ENCODE measurements around the gene CCIN.
"Not testable (repeated sequence)": the region's sequence is repeated elsewhere in the genome, so short reads cannot be mapped to it uniquely, and the experiment has no call there.

DNA sequence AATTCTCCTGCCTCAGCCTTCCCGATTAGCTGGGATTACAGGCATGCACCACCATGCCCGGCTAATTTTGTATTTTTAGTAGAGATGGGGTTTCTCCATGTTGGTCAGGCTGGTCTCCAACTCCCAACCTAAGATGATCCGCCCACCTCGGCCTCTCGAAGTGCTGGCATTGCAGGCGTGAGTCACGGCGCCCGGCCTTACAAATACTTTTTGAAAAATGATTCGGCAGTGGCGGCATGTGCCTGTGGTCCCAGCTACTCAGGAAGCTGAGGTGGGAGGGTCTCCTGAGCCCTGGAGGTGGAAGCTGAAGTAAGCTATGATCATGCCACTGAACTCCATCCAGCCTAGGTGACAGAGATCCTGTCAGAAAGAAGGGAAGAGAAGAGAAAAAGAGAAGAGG lies 9.1 kb upstream of the CCIN start:
- TF ChIP-seq, protein P1, sequence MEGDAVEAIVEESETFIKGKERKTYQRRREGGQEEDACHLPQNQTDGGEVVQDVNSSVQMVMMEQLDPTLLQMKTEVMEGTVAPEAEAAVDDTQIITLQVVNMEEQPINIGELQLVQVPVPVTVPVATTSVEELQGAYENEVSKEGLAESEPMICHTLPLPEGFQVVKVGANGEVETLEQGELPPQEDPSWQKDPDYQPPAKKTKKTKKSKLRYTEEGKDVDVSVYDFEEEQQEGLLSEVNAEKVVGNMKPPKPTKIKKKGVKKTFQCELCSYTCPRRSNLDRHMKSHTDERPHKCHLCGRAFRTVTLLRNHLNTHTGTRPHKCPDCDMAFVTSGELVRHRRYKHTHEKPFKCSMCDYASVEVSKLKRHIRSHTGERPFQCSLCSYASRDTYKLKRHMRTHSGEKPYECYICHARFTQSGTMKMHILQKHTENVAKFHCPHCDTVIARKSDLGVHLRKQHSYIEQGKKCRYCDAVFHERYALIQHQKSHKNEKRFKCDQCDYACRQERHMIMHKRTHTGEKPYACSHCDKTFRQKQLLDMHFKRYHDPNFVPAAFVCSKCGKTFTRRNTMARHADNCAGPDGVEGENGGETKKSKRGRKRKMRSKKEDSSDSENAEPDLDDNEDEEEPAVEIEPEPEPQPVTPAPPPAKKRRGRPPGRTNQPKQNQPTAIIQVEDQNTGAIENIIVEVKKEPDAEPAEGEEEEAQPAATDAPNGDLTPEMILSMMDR (IDR thresholded peaks at IDR 0.05; ENCODE audit: insufficient read depth, low read depth, low read length): not testable (repeated sequence)
- not testable (repeated sequence) for TF ChIP-seq EZH2 (IDR thresholded peaks at IDR 0.05; ENCODE audit: insufficient read depth, low read length)

All from astrocyte (in vitro differentiated cells and primary cell).